Measurements from ENCODE around the gene DHPS. TPM values are rescaled to one million over a fixed set of nuclear protein-coding genes. Genes with fewer than 3 reads are reported as not detected.

DHPS gene
- total and polyA plus RNA-seq, 2 of the 13 experiments (the other 11 are each of a cell fraction or from before 2014, with no cell fraction given) = 43.3 to 84.3 TPM

DNA sequence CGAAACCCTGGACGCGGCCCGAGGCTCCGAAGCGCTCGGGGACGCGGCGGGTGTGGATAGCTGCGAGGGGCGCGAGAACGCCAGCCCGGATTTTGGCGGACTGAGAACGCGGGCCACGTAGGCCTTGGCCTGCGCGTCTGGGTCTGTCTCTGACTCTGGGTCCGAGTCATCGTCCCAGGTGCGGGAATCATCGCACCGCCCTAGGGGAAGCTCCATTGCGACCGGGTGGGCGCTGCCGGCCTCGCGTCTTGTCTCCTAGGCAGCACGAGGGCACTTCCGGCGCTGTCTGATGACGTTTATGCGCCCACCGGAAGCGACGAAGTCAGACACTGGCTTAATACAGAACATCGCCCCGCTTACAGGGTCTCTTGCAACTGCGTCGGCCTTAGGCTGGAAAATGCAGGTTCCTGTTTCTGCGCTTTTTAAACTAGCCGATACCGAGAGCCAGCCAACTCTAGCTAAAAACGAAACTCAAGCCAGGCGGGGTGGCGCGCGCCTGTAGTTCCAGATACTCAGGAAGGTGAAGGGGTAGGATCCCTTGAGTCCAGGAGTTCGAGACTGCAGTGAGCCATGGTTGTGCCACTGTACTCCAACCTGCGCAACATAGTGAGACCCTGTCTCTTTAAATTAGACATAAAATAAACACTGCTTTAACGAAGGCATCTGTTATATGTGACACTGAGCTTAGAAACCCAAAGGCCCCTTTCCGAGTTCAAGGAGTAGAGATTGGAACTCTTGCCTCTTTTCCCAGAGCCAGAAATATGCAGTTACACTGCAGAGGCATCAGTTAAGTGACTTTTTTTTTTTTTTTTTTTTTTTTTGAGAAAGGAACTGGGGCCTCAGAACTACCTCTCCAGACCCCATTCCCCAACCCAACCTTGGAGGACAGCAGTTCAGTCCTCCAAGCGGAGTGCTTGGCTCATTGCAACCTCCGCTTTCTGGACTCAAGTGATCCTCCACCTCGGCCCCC is 15.0 kb upstream of the DHPS start, which contains the start of gene FBXW9 (continued):
- TF ChIP-seq, protein P1, sequence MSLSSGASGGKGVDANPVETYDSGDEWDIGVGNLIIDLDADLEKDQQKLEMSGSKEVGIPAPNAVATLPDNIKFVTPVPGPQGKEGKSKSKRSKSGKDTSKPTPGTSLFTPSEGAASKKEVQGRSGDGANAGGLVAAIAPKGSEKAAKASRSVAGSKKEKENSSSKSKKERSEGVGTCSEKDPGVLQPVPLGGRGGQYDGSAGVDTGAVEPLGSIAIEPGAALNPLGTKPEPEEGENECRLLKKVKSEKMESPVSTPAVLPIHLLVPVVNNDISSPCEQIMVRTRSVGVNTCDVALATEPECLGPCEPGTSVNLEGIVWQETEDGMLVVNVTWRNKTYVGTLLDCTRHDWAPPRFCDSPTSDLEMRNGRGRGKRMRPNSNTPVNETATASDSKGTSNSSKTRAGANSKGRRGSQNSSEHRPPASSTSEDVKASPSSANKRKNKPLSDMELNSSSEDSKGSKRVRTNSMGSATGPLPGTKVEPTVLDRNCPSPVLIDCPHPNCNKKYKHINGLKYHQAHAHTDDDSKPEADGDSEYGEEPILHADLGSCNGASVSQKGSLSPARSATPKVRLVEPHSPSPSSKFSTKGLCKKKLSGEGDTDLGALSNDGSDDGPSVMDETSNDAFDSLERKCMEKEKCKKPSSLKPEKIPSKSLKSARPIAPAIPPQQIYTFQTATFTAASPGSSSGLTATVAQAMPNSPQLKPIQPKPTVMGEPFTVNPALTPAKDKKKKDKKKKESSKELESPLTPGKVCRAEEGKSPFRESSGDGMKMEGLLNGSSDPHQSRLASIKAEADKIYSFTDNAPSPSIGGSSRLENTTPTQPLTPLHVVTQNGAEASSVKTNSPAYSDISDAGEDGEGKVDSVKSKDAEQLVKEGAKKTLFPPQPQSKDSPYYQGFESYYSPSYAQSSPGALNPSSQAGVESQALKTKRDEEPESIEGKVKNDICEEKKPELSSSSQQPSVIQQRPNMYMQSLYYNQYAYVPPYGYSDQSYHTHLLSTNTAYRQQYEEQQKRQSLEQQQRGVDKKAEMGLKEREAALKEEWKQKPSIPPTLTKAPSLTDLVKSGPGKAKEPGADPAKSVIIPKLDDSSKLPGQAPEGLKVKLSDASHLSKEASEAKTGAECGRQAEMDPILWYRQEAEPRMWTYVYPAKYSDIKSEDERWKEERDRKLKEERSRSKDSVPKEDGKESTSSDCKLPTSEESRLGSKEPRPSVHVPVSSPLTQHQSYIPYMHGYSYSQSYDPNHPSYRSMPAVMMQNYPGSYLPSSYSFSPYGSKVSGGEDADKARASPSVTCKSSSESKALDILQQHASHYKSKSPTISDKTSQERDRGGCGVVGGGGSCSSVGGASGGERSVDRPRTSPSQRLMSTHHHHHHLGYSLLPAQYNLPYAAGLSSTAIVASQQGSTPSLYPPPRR (CRISPR knock-in tag; IDR thresholded peaks at IDR 0.05; ENCODE audit: borderline replicate concordance) = no peak
- TF ChIP-seq TBP (CRISPR knock-in tag; IDR thresholded peaks at IDR 0.05) = 0 out of 2 replicates have a peak, but pooled peaks have one; percentile 18
- TF ChIP-seq MAZ (IDR thresholded peaks at IDR 0.05; ENCODE audit: borderline replicate concordance, low read depth, low read length) = no peak
- peak; percentile 49; the same call in 1 of the 2 replicates for TF ChIP-seq MAZ (CRISPR knock-in tag; IDR thresholded peaks at IDR 0.05; ENCODE audit: low read depth)
- TF ChIP-seq ZFP41 (CRISPR knock-in tag; IDR thresholded peaks at IDR 0.05; ENCODE audit: borderline replicate concordance) = no peak
- TF ChIP-seq U2AF1 (optimal IDR thresholded peaks at IDR 0.05; ENCODE audit: low read depth, low read length) = peak; percentile 38
- TF ChIP-seq, protein P2, sequence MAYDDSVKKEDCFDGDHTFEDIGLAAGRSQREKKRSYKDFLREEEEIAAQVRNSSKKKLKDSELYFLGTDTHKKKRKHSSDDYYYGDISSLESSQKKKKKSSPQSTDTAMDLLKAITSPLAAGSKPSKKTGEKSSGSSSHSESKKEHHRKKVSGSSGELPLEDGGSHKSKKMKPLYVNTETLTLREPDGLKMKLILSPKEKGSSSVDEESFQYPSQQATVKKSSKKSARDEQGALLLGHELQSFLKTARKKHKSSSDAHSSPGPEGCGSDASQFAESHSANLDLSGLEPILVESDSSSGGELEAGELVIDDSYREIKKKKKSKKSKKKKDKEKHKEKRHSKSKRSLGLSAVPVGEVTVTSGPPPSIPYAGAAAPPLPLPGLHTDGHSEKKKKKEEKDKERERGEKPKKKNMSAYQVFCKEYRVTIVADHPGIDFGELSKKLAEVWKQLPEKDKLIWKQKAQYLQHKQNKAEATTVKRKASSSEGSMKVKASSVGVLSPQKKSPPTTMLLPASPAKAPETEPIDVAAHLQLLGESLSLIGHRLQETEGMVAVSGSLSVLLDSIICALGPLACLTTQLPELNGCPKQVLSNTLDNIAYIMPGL (CRISPR knock-in tag; IDR thresholded peaks at IDR 0.05; ENCODE audit: borderline replicate concordance in 1 of 2, low read depth in 1 of 2) = peak; percentile 42 to 56; a peak in 2 of 4 replicates
- TF ChIP-seq ZNF224 (CRISPR knock-in tag; IDR thresholded peaks at IDR 0.05) = peak; percentile 36; the same call in 1 of the 2 replicates
- TF ChIP-seq ZNF800 (CRISPR knock-in tag; IDR thresholded peaks at IDR 0.05) = 0 out of 2 replicates have a peak, but pooled peaks have one; percentile 49
- TF ChIP-seq FOSL2 (CRISPR knock-in tag; IDR thresholded peaks at IDR 0.05) = peak; percentile 45
- TF ChIP-seq ZNF652 (CRISPR knock-in tag; IDR thresholded peaks at IDR 0.05; ENCODE audit: borderline replicate concordance, low read depth) = no peak
- peak; percentile 59; the same call in 1 of the 2 replicates for TF ChIP-seq ZFP90 (CRISPR knock-in tag; IDR thresholded peaks at IDR 0.05; ENCODE audit: borderline replicate concordance)
- TF ChIP-seq RELA (CRISPR knock-in tag; IDR thresholded peaks at IDR 0.05) = no peak
- TF ChIP-seq, protein P3, sequence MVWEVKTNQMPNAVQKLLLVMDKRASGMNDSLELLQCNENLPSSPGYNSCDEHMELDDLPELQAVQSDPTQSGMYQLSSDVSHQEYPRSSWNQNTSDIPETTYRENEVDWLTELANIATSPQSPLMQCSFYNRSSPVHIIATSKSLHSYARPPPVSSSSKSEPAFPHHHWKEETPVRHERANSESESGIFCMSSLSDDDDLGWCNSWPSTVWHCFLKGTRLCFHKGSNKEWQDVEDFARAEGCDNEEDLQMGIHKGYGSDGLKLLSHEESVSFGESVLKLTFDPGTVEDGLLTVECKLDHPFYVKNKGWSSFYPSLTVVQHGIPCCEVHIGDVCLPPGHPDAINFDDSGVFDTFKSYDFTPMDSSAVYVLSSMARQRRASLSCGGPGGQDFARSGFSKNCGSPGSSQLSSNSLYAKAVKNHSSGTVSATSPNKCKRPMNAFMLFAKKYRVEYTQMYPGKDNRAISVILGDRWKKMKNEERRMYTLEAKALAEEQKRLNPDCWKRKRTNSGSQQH (CRISPR knock-in tag; IDR thresholded peaks at IDR 0.05; ENCODE audit: low read depth) = peak; percentile 92
- TF ChIP-seq AHR (CRISPR knock-in tag; IDR thresholded peaks at IDR 0.05) = 0 out of 2 replicates have a peak, but pooled peaks have one; percentile 39
- TF ChIP-seq ZSCAN20 (CRISPR knock-in tag; IDR thresholded peaks at IDR 0.05; ENCODE audit: borderline replicate concordance) = no peak
- peak; percentile 46; the same call in 1 of the 2 replicates for TF ChIP-seq BCL6 (CRISPR knock-in tag; IDR thresholded peaks at IDR 0.05)
